ENCODE data around the gene SLC25A39. TPM values are rescaled to one million over a fixed set of nuclear protein-coding genes. Genes with fewer than 3 reads are reported as not detected.

The SLC25A39 gene
- total RNA-seq, 1 donor from 2014 or later, result 91.6 TPM

DNA sequence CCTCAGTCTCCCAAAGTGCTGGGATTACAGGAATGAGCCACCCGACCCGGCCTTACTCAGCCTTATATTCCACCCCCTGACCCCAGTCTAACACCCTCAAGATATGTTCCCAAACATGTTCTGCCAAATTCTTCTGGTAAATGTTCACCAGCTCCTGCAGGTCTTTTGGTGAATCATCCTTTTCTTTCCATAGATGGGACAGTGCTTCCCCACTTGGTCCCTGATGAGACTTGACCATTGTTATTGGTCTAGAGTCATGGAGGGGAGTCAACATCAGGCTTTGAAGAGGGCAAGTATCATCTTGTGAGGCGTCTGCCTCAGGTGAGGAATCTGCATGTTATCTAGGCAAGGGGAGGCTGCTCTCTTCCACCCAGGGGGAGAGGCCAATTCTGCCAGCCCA is 26.6 kb downstream of the SLC25A39 start:
- DNase-seq (ENCODE audit: low spot score) (no peak), ATAC-seq (no peak)
- intact Hi-C loops (cut with DNase I), result no loop called here

DNA sequence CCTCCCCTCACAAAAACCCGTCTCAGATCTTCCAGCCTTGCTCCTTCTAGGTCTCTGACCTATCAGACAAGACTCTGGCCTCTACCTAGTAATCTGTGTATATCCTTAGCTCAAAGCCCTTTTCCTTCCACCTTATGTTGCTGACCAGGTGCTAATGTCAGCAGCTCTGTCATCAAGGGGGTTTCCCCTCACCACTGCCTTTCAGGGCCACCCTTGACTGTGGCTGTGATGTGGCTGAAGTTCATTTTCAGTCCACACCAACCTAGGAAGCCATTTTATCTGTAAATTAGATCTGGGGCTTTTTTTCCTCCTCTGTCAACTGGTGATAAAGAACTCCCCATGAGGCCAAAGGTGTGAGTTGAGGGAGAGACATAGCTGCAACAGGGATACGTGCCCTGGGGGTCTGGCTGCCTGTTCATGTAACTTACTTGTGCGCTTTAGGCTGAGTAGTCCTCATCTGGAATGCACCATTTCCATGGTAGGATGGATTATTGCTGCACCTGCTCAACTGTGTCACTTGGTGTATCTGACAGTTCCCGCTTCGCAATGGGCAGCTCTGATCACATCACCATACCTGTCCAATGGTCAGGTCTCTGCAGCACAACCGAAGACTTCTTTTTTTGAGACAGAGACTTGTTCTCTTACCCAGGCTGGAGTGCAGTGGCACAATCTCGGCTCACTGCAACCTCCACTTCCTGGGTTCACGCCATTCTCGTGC is 31.0 kb downstream of the SLC25A39 start:
- ATAC-seq (no peak), DNase-seq (ENCODE audit: low spot score) (no peak)
- intact Hi-C loops (cut with DNase I), result no loop called here

DNA sequence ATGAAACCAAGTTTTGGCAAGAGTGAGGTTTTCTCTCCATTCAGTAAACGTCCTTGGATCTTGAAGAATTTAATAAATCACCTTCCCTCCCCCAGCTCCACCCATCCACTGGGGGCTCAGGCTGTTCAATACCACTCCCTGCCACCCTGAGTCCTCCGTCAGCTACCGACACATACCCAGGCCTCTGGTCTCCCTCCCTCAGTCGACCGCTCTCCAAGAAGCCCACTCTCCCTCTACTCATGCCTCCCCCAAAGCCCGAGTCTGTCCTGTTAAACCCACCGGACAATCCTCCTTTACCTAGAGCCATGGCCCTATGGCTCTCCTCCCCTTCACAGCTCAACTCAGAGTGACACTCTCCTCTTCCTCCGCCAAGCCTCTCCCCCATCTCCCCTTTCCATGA is 37.0 kb downstream of the SLC25A39 start:
- DNase-seq (ENCODE audit: low spot score) (no peak), ATAC-seq (no peak)
- intact Hi-C loops (cut with DNase I), result no loop called here

- intact Hi-C loops (cut with DNase I), result no loop called here
- ATAC-seq, result no peak
- no peak for DNase-seq (ENCODE audit: low spot score)
These were observed 40.6 kb downstream of the SLC25A39 start for GRCh38 chr17:44284024-44284400.

DNA sequence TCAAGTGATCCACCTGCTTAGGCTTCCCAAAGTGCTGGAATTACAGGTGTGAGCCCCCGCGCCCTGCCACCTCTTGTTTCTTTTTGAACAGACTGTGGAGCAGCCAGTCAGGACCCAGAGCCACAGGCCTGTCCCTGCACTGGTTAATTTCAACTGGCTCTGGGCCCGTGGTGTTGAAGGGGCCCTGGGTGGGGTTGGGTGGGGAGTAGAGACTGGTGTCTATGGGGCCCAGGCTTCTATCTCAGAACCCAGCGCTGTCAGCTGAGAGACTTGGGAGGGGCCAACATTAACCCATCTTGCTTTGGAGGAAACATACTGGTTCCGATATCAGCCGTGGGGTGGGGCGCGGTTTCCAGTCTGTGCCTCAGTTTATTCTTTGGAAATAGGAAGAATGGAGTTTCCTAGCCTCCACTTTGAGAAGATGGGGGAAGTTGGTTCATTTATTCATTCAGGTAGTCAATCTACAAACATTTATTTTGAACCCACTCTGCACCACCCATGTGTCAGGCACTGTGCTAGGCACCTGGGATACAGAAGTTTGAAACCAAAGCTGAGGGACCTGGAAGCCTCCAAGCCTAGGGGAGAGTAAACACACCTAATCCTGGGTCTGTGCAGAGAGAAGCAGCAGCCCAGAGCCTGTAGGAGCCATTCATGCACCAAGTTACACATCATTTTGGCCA is 41.1 kb downstream of the SLC25A39 start:
- intact Hi-C loops (cut with DNase I), result no loop called here
- ATAC-seq (no peak), DNase-seq (ENCODE audit: low spot score) (no peak)

DNA sequence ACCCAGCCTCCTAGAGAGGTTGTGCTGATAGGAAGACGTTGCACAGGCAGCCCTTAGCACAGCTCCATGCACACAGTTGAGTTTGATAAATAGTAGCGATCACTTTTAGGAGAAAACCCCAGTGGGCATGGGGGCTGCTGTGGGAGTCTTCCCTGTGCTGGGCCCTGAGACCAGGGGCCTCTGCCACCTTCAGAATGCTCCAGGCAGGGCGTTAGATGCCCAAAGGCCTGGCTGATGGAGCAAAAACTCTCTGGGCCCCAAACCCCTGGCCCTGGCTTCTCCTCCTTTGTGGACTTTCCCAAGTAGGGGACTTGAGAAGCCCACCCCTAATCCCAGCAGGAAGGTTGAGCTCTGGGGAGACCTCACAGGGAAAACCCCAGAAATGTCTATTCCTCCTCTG is 42.4 kb downstream of the SLC25A39 start:
- ATAC-seq (no peak), DNase-seq (ENCODE audit: low spot score) (no peak)
- intact Hi-C loops (cut with DNase I), result no loop called here

GRCh38 chr17:44281570-44281969 is 43.1 kb downstream of the SLC25A39 start:
- ATAC-seq, result no peak
- intact Hi-C loops (cut with DNase I), result no loop called here
- no peak for DNase-seq (ENCODE audit: low spot score)

- ATAC-seq (peak; percentile 29), DNase-seq (ENCODE audit: low spot score) (no peak)
- intact Hi-C loops (cut with DNase I), result no loop called here
These were observed 44.2 kb downstream of the SLC25A39 start for GRCh38 chr17:44280392-44280937.

GRCh38 chr17:44279666-44280391 is 44.8 kb downstream of the SLC25A39 start:
- intact Hi-C loops (cut with DNase I), result no loop called here
- peak; percentile 78 for DNase-seq (ENCODE audit: low spot score)
- peak; percentile 96 for ATAC-seq

DNA sequence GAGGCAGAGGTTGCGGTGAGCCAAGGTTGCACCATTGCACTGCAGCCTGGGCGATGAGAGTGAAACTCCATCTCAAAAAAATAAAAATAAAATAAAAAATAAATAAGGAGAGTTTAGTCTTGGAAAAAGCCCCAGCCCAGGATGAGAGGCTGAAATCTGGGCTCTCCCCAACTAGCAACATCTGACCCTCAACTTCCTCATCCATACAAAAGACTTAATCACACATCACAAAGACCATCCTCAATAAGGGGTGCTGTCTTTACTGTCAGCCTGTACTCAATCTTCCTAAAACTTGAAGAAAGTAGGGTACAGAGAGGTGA is 45.3 kb downstream of the SLC25A39 start:
- intact Hi-C loops (cut with DNase I), result no loop called here
- no peak for ATAC-seq
- DNase-seq (ENCODE audit: low spot score), result no peak

DNA sequence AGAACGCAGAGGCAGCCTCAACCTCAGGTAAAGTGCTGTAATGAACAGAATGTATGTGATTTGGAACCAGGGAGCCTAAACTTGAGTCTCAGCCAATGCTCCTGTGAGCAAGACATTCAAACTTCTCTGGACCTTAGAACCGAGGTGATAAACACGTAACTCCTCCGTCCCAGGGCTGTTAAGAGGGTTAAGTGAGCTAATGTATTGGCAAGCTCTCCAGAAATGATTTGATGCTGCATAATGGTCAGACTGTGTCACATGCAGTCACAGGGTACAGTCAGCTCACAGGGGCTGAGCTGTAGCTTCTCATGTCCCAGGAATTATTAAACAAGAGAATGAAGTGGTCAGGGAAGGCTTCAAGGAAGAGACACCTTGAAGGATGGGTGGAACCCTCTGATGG is 46.6 kb downstream of the SLC25A39 start:
- DNase-seq (ENCODE audit: low spot score) (no peak), ATAC-seq (no peak)
- intact Hi-C loops (cut with DNase I), result no loop called here

DNA sequence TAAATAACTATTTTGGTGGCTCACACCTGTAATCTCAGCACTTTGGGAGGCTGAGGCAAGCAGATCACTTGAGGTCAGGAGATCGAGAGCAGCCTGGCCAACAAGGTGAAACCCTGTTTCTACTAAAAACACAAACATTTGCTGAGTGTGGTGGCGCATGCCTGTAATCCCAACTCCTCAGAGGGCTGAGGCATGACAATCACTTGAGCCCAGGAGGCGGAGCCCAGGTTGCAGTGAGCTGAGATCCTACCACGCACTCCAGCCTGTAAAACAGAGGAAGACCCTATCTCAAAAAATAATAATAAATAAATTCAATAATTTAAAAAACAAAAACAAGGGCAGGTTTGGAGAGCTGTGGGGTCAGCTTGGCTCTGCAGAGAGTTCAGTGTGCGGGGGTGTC is 51.0 kb downstream of the SLC25A39 start:
- DNase-seq (ENCODE audit: low spot score), result no peak
- intact Hi-C loops (cut with DNase I), result loop anchor here (2.0 kb wide), 1 partner anchor 273 kb away; no protein-coding TSS in a partner anchor
- no peak for ATAC-seq

GRCh38 chr17:44272954-44273353 is 51.7 kb downstream of the SLC25A39 start:
- DNase-seq (ENCODE audit: low spot score), result no peak
- ATAC-seq, result no peak
- intact Hi-C loops (cut with DNase I), result loop anchor here (2.0 kb wide), 1 partner anchor 274 kb away; no protein-coding TSS in a partner anchor

GRCh38 chr17:44272321-44272951 is 52.2 kb downstream of the SLC25A39 start:
- intact Hi-C loops (cut with DNase I), result loop anchor here (2.0 kb wide), 1 partner anchor 274 kb away; no protein-coding TSS in a partner anchor
- ATAC-seq, result no peak

More at GRCh38 chr17:44272321-44272951, 52.2 kb downstream of the SLC25A39 start:
- DNase-seq (ENCODE audit: low spot score), result no peak

Other genes with a start within 250 kb of the SLC25A39 start
- gene HDAC5, start 201.2 kb downstream of the SLC25A39 start, total RNA-seq, result 63.5 TPM
- gene HROB, start 182.9 kb downstream of the SLC25A39 start, total RNA-seq, result 0.85 TPM
- gene ASB16, start 154.1 kb downstream of the SLC25A39 start, total RNA-seq, result 0.36 TPM
- 33.0 TPM for gene TMUB2, start 137.9 kb downstream of the SLC25A39 start, total RNA-seq
- gene ATXN7L3, start 124.9 kb downstream of the SLC25A39 start, total RNA-seq, result 59.8 TPM
- 76.6 TPM for gene UBTF, start 105.1 kb downstream of the SLC25A39 start, total RNA-seq
- gene SLC4A1, start 56.7 kb downstream of the SLC25A39 start, total RNA-seq, result 47.6 TPM
- gene RUNDC3A, start 16.2 kb downstream of the SLC25A39 start, total RNA-seq, result 2.9 TPM
- gene GRN, start 20.5 kb upstream of the SLC25A39 start, total RNA-seq, result 169 TPM
- gene FAM171A2, start 39.0 kb upstream of the SLC25A39 start, total RNA-seq, result 3.7 TPM
- gene ITGA2B, start 64.8 kb upstream of the SLC25A39 start, total RNA-seq, result 6.2 TPM
- gene GPATCH8, start 178.6 kb upstream of the SLC25A39 start, total RNA-seq, result 66.9 TPM
- 22.9 TPM for gene FZD2, start 232.7 kb upstream of the SLC25A39 start, total RNA-seq

Measured in sciatic nerve (tissue), 2 donors.